HepG2 (cell line): ENCODE results near the gene CYSRT1. TPM values are rescaled to one million over a fixed set of nuclear protein-coding genes. Genes with fewer than 3 reads are reported as not detected.

Source experiments
- ATAC-seq: fragments of 200-7000 bp; cut with Tn5 transposase; 3 replicates; pipeline ENCODE4 v1.9.1; 2020; ENCODE audit warnings: mild to moderate bottlenecking, moderate library complexity
- BruUV-seq: library from RNA; stranded (reverse); fragments of 400-500 nt; replicated peaks from 2 replicates; lab custom pipeline; 2021; lab: Mats Ljungman, UMichigan
- CTCF ChIA-PET: fragments of 300-600 bp; formaldehyde crosslinking; extraction: SDS; loops from one replicate; lab custom pipeline; 2021; ENCODE audit warnings: low total read pairs, inconsistent platforms, low intra/inter-chr PET ratio; lab: Yijun Ruan, JAX
- POLR2A ChIA-PET: fragments of 350-600 bp; sonication (Branson Sonifier 250); formaldehyde crosslinking; loops from one replicate; lab custom pipeline; 2020; ENCODE audit warnings: antibody characterized with exemption, inconsistent platforms; lab: Yijun Ruan, JAX
- DNase-seq: peaks from one replicate; pipeline ENCODE4 v3.0.0-alpha.2; 2015; ENCODE audit warnings: low spot score
- FAIRE-seq: peaks from 3 replicates; lab custom pipeline; 2011; peaks lifted over from hg19 to GRCh38; lab: Jason Lieb, UNC
- H2AFZ ChIP-seq: one replicate; pipeline ENCODE4 v1.6.1; 2011; ENCODE audit warnings: low read length, inconsistent platforms
- H3K27ac ChIP-seq: fragments of 300-600 bp; 3 replicates; pipeline ENCODE4 v1.8.0; 2011; ENCODE audit warnings: mixed run types, mild to moderate bottlenecking, mixed read lengths, low read length, inconsistent platforms; ENCODE audit not compliant: insufficient read depth; ENCODE audit errors: extremely low read length
- H3K27me3 ChIP-seq, 2 experiments: fragments of 200-600 bp in 1 of 2; 2 replicates in 1 of 2; 3 replicates in 1 of 2; pipeline versions ENCODE4 v1.6.0 to v1.8.0; 2011; ENCODE audit warnings: low read length in 2 of 2, mild to moderate bottlenecking in 2 of 2, moderate library complexity in 2 of 2, inconsistent platforms in 1 of 2; ENCODE audit not compliant: insufficient read depth in 2 of 2, control insufficient read depth in 1 of 2
- H3K36me3 ChIP-seq, 2 experiments: fragments of 200-600 bp in 1 of 2; replicated peaks in 1 of 2; 2 replicates in 1 of 2; 3 replicates in 1 of 2; pipeline versions ENCODE4 v1.5.1 to v1.8.0; 2011; ENCODE audit warnings: low read length in 2 of 2, inconsistent platforms in 1 of 2; ENCODE audit not compliant: insufficient read depth in 2 of 2, control insufficient read depth in 1 of 2
- H3K4me1 ChIP-seq: 2 replicates; pipeline ENCODE4 v1.5.1; 2012; ENCODE audit warnings: low read length, inconsistent platforms; ENCODE audit not compliant: insufficient read depth
- H3K4me2 ChIP-seq: 2 replicates; pipeline ENCODE4 v1.6.0; 2011; ENCODE audit warnings: low read depth, low read length, inconsistent platforms
- H3K4me3 ChIP-seq, 3 experiments: fragments of 200-600 bp in 1 of 3; sonication (generic), shearing (Covaris generic) in 1 of 3; replicated peaks in 1 of 3; 2 replicates each; pipeline ENCODE4 v1.5.1; 2011 to 2016; ENCODE audit warnings: low read length in 3 of 3, inconsistent platforms in 2 of 3, low read depth in 2 of 3, mild to moderate bottlenecking in 2 of 3, control low read depth in 1 of 3, mixed read lengths in 1 of 3; ENCODE audit not compliant: insufficient read depth in 1 of 3
- H3K79me2 ChIP-seq: one replicate; pipeline ENCODE4 v1.6.1; 2011; ENCODE audit warnings: low read length, inconsistent platforms; ENCODE audit not compliant: insufficient read depth
- H3K9ac ChIP-seq: 2 replicates; pipeline ENCODE4 v1.6.0; 2011; ENCODE audit warnings: mild to moderate bottlenecking, low read depth, low read length, inconsistent platforms; ENCODE audit not compliant: insufficient read depth
- H3K9me3 ChIP-seq: 2 replicates; pipeline ENCODE4 v1.5.1; 2012; ENCODE audit warnings: mild to moderate bottlenecking, low read length
- H4K20me1 ChIP-seq: 2 replicates; pipeline ENCODE4 v1.6.0; 2011; ENCODE audit warnings: inconsistent platforms, mild to moderate bottlenecking, low read length, moderate library complexity; ENCODE audit not compliant: insufficient read depth
- FOXM1 ChIP-seq: sonication (generic); formaldehyde crosslinking; IDR thresholded peaks from 2 replicates; pipeline ENCODE4 v1.5.0; 2020; ENCODE audit warnings: missing genetic modification reagents
- HNRNPL ChIP-seq: fragments of 200-400 bp; formaldehyde crosslinking; IDR thresholded peaks from 2 replicates; pipeline ENCODE4 v1.6.1; 2017; ENCODE audit warnings: mild to moderate bottlenecking, low read depth, low read length
- HOXA7 ChIP-seq: sonication (generic); formaldehyde crosslinking; IDR thresholded peaks from 2 replicates; pipeline ENCODE4 v1.8.1; 2022; ENCODE audit warnings: mild to moderate bottlenecking, missing genetic modification reagents, moderate library complexity
- KDM5A ChIP-seq: fragments of 200-600 bp; sonication (generic); IDR thresholded peaks from 2 replicates; pipeline ENCODE4 v1.7.0; 2018; ENCODE audit warnings: antibody characterized with exemption, mild to moderate bottlenecking, low read length, borderline replicate concordance
- KMT2B ChIP-seq: IDR thresholded peaks from 2 replicates; pipeline ENCODE4 v1.6.1; 2016; ENCODE audit warnings: missing genetic modification reagents, missing compliant biosample characterization
- MAZ ChIP-seq, 2 experiments: sonication (generic) in 1 of 2; formaldehyde crosslinking in 1 of 2; IDR thresholded peaks; 2 replicates each; pipeline versions ENCODE4 v1.5.0 to v1.6.1; 2012 to 2020; ENCODE audit warnings: low read depth in 2 of 2, mild to moderate bottlenecking in 2 of 2, borderline replicate concordance in 1 of 2, improper control_type of control experiment in 1 of 2, low read length in 1 of 2, missing genetic modification reagents in 1 of 2, moderate library complexity in 1 of 2
- MEIS2 ChIP-seq: sonication (generic); formaldehyde crosslinking; IDR thresholded peaks from 2 replicates; pipeline ENCODE4 v1.9.0; 2021; ENCODE audit warnings: mild to moderate bottlenecking, missing genetic modification reagents
- PAWR ChIP-seq: sonication (generic); formaldehyde crosslinking; IDR thresholded peaks from 2 replicates; pipeline ENCODE4 v1.4.0; 2020; ENCODE audit warnings: missing genetic modification reagents, mild to moderate bottlenecking, borderline replicate concordance
- PHF20 ChIP-seq: sonication (generic); formaldehyde crosslinking; IDR thresholded peaks from 2 replicates; pipeline ENCODE4 v1.5.0; 2020; ENCODE audit warnings: mild to moderate bottlenecking, missing genetic modification reagents
- PITX1 ChIP-seq: sonication (generic); formaldehyde crosslinking; IDR thresholded peaks from 2 replicates; pipeline ENCODE4 v1.5.1; 2020; ENCODE audit warnings: mild to moderate bottlenecking, missing genetic modification reagents
- RBFOX2 ChIP-seq: fragments of 200-400 bp; formaldehyde crosslinking; IDR thresholded peaks from 2 replicates; pipeline ENCODE4 v1.6.1; 2017; ENCODE audit warnings: low read depth, mild to moderate bottlenecking, low read length
- SRY ChIP-seq: sonication (generic); formaldehyde crosslinking; IDR thresholded peaks from 2 replicates; pipeline ENCODE4 v1.8.0; 2022; ENCODE audit warnings: mild to moderate bottlenecking, missing genetic modification reagents
- ZBTB7B ChIP-seq: sonication (generic); formaldehyde crosslinking; IDR thresholded peaks from 2 replicates; pipeline ENCODE4 v1.4.0; 2020; ENCODE audit warnings: missing genetic modification reagents
- ZBTB8A ChIP-seq: sonication (generic); formaldehyde crosslinking; IDR thresholded peaks from 2 replicates; pipeline ENCODE4 v1.4.0; 2020; ENCODE audit warnings: mild to moderate bottlenecking, low read depth, missing genetic modification reagents, borderline replicate concordance
- ZC3H13 ChIP-seq: sonication (generic); formaldehyde crosslinking; IDR thresholded peaks from 2 replicates; pipeline ENCODE4 v1.8.1; 2023; ENCODE audit warnings: mild to moderate bottlenecking, missing genetic modification reagents, moderate library complexity
- ZIK1 ChIP-seq: sonication (generic); formaldehyde crosslinking; IDR thresholded peaks from 2 replicates; pipeline ENCODE4 v1.5.0; 2020; ENCODE audit warnings: mild to moderate bottlenecking, low read depth, missing genetic modification reagents, borderline replicate concordance
- ZMYM4 ChIP-seq: sonication (generic); formaldehyde crosslinking; IDR thresholded peaks from 2 replicates; pipeline ENCODE4 v1.8.1; 2023; ENCODE audit warnings: mild to moderate bottlenecking, missing genetic modification reagents
- ZNF235 ChIP-seq: sonication (generic); formaldehyde crosslinking; IDR thresholded peaks from 2 replicates; pipeline ENCODE4 v1.8.1; 2023; ENCODE audit warnings: mild to moderate bottlenecking, missing genetic modification reagents, borderline replicate concordance
- ZNF251 ChIP-seq: sonication (generic); formaldehyde crosslinking; IDR thresholded peaks from 2 replicates; pipeline ENCODE4 v1.9.0; 2021; ENCODE audit warnings: mild to moderate bottlenecking, missing genetic modification reagents
- ZNF782 ChIP-seq: sonication (generic); formaldehyde crosslinking; IDR thresholded peaks from 2 replicates; pipeline ENCODE4 v1.4.0; 2020; ENCODE audit warnings: missing genetic modification reagents, mild to moderate bottlenecking, borderline replicate concordance
- ZNF790 ChIP-seq: sonication (generic); formaldehyde crosslinking; IDR thresholded peaks from 2 replicates; pipeline ENCODE4 v1.8.0; 2022; ENCODE audit warnings: missing genetic modification reagents, mild to moderate bottlenecking, borderline replicate concordance
- ZNF891 ChIP-seq: sonication (generic); formaldehyde crosslinking; IDR thresholded peaks from 2 replicates; pipeline ENCODE4 v1.5.0; 2020; ENCODE audit warnings: mild to moderate bottlenecking, missing genetic modification reagents
- ZSCAN25 ChIP-seq: sonication (generic); formaldehyde crosslinking; IDR thresholded peaks from 2 replicates; pipeline ENCODE4 v1.8.0; 2022; ENCODE audit warnings: mild to moderate bottlenecking, missing genetic modification reagents
- WGBS: methylation state at CpG from one replicate; pipeline ENCODE4 v1.1.6; 2017; ENCODE audit warnings: low lambda C conversion rate; 5-methylcytosine and 5-hydroxymethylcytosine counted together
- in situ Hi-C: cut with HindIII; loops from 2 replicates; pipeline ENCODE4 v1.10.0; 2017; ENCODE audit warnings: low pct_unique_long_range_greater_than_20kb; ENCODE audit not compliant: extremely low pct_ligation_motif_present
- intact Hi-C: fragments of 100-400 bp; cut with micrococcal nuclease; formaldehyde crosslinking; loops from one replicate; pipeline ENCODE4 v1.10.0; 2022; ENCODE audit not compliant: unreplicated experiment
- polyA plus RNA-seq, 8 experiments: library from polyadenylated mRNA; depleted of rRNA in 3 of 8; stranded (reverse) in 7 of 8; unstranded in 1 of 8; fragments of >200 nt; fragmentation: Illumina TruSeq in 4 of 8; extraction: Trizol in 4 of 8; gene quantifications; 2 replicates each; pipeline versions ENCODE4 v1.2.1 to v1.2.3, GENCODE V29; 2011 to 2016; ENCODE audit warnings: low read depth in 4 of 8, missing spikeins in 1 of 8, mixed read lengths in 1 of 8; ENCODE audit not compliant: insufficient read depth in 1 of 8
- total RNA-seq, 5 experiments: library from RNA; depleted of rRNA; stranded (reverse); fragments of >200 nt; fragmentation: Illumina TruSeq; extraction: Trizol; gene quantifications; 2 replicates each; pipeline ENCODE4 v1.2.3, GENCODE V29; 2016; ENCODE audit warnings: low read depth in 1 of 5

CYSRT1 gene
- total and polyA plus RNA-seq, 2 of the 13 experiments (the other 11 are each of a cell fraction or from before 2014, with no cell fraction given) = 1.5 to 2.1 TPM

DNA sequence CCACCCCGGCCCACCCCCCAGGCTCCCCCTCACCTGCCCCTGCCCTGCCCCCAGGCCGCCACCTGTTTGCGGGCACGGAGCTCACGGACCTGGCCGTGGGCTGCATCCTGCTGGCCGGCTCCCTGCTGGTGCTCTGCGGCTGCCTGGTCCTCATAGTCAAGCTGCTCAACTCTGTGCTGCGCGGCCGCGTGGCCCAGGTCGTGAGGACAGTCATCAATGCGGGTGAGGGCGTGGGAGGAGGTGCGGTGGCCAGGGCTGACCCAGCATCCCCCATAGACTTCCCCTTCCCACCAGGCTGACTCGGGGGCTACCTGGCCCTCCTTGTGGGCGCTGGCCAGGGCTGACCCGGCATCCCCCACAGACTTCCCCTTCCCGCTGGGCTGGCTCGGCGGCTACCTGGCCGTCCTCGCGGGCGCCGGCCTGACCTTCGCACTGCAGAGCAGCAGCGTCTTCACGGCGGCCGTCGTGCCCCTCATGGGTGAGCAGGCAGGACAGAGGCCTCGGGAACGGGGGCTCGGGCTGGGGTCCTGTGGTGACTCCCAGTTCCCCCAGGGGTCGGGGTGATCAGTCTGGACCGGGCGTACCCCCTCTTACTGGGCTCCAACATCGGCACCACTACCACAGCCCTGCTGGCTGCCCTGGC is 9.2 kb downstream of the CYSRT1 start (continued):
- TF ChIP-seq MAZ (IDR thresholded peaks at IDR 0.05; ENCODE audit: borderline replicate concordance, low read depth, low read length) (no peak), MAZ (CRISPR knock-in tag; IDR thresholded peaks at IDR 0.05; ENCODE audit: low read depth) (peak; percentile 35; the same call in 1 of the 2 replicates), ZNF790 (CRISPR knock-in tag) (no peak), HNRNPL (0 out of 2 replicates have a peak, but pooled peaks have one; percentile 51), RBFOX2 (peak; percentile 68), PITX1 (CRISPR knock-in tag) (0 out of 2 replicates have a peak, but pooled peaks have one; percentile 24), ZMYM4 (CRISPR knock-in tag) (0 out of 2 replicates have a peak, but pooled peaks have one; percentile 17), ZBTB7B (CRISPR knock-in tag) (peak; percentile 31; the same call in 1 of the 2 replicates)

DNA sequence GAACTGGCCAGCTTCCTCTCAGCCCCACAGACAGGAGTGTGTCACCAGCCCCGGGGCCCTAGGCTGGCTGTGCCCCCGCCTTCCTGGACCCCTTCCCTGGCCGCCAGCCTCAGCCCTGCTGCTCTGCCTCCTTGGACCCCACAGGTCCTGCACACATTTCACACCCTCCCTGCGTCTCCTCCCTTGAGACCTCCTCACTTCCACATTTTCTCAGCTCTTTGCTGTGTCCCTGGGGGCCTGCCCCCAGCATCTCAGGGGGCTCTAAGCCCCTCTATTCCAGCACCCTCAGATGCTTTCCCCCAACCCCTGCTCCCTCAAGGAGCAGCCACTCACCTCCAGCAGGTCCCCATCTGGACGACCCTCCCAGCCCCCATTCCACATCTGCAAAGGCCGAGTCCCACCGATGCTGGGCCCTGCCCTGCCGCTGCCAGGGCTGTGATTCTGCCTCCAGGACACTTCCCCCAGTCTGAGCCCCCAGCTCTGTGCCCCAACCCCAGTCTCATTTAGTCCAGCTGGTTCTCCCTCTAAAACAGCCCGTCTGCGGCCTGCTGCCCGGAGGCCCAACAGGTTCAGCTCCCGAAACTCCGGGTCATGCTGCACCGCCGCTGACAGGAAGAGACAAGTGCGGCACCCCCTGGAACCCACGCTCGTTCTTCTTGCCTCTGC is 9.9 kb downstream of the CYSRT1 start:
- FAIRE-seq (no peak), ATAC-seq (no peak), DNase-seq (no peak)
- Histone ChIP-seq H3K4me1 (peaks cover 66% of the 10 kb centered on the region), H3K27me3 (no peaks in the 10 kb centered on the region), H3K27ac (peak overlapping the region; percentile 68), H3K9me3 (no peaks in the 10 kb centered on the region), H4K20me1 (no peaks in the 10 kb centered on the region), H3K4me2 (peak overlapping the region; percentile 85), H2AFZ (no peak overlapping the region), H3K9ac (peak overlapping the region; percentile 72), H3K4me3 (peak overlapping the region; percentile 67 to 81 (median 72)), H3K79me2 (peaks cover 15% of the 10 kb centered on the region), H3K36me3 (no peaks in the 10 kb centered on the region)
- intact Hi-C loops (no loop called here), in situ Hi-C loops (no loop called here)
- 4% methylated on average over 13 of the region's 18 CpGs for WGBS
- ChIA-PET POLR2A (interaction anchor here (0.7 to 4.1 kb wide), 5 partner anchors 11 to 34 kb away, joined by 4 to 45 read pairs (median 15); partner anchors contain the start of genes CYSRT1, NELFB, RNF208 and TPRN), CTCF (interaction anchor here (1.0 to 2.6 kb wide), 3 partner anchors 46 to 72 kb away, joined by 3 to 19 read pairs (median 3); partner anchors contain the start of genes ANAPC2 and SSNA1)
- BruUV-seq = no TSS peak
- TF ChIP-seq PHF20 (CRISPR knock-in tag) = 0 out of 2 replicates have a peak, but pooled peaks have one; percentile 17
- TF ChIP-seq ZNF782 = 0 out of 2 replicates have a peak, but pooled peaks have one; percentile 10
- 0 out of 2 replicates have a peak, but pooled peaks have one; percentile 3 for TF ChIP-seq ZNF891 (CRISPR knock-in tag)
- no peak for TF ChIP-seq FOXM1 (CRISPR knock-in tag)
- peak; percentile 40; the same call in 1 of the 2 replicates for TF ChIP-seq ZC3H13 (CRISPR knock-in tag)
- 0 out of 2 replicates have a peak, but pooled peaks have one; percentile 19 for TF ChIP-seq HOXA7 (CRISPR knock-in tag)
- TF ChIP-seq ZNF235 (CRISPR knock-in tag) = no peak
- no peak for TF ChIP-seq ZNF251 (CRISPR knock-in tag)
- 0 out of 2 replicates have a peak, but pooled peaks have one; percentile 13 for TF ChIP-seq ZSCAN25 (CRISPR knock-in tag)
- peak; percentile 2; the same call in 1 of the 2 replicates for TF ChIP-seq KDM5A
- 0 out of 2 replicates have a peak, but pooled peaks have one; percentile 19 for TF ChIP-seq ZBTB8A (CRISPR knock-in tag)
- TF ChIP-seq ZIK1 (CRISPR knock-in tag) = no peak
- TF ChIP-seq PAWR (CRISPR knock-in tag) = 0 out of 2 replicates have a peak, but pooled peaks have one; percentile 20
- TF ChIP-seq MEIS2 (CRISPR knock-in tag) = no peak
- TF ChIP-seq SRY (CRISPR knock-in tag) = peak; percentile 15; the same call in 1 of the 2 replicates
- TF ChIP-seq KMT2B (CRISPR knock-in tag) = 0 out of 2 replicates have a peak, but pooled peaks have one; percentile 12
